ENCODE measurements around the gene JAKMIP1. TPM values are rescaled to one million over a fixed set of nuclear protein-coding genes. Genes with fewer than 3 reads are reported as not detected.

JAKMIP1 gene
- total and polyA plus RNA-seq, 2 of the 13 experiments (the other 11 are each of a cell fraction or from before 2014, with no cell fraction given) = not detected

- Histone ChIP-seq H3K9me3 (ENCODE audit: low read length) (no peaks in the 10 kb centered on the region), H2AFZ (ENCODE audit: low read length) (no peak overlapping the region), H3K36me3 (replicated peaks in 1 of 2; ENCODE audit: control insufficient read depth in 1 of 2, insufficient read depth in 2 of 2, low read length in 2 of 2) (no peaks in the 10 kb centered on the region), H3K27me3 (ENCODE audit: control insufficient read depth in 1 of 2, insufficient read depth in 2 of 2, low read length in 2 of 2) (peaks cover 2 to 4% of the 10 kb centered on the region in 2 experiments; a peak in 2 of 5 replicates), H3K27ac (ENCODE audit: extremely low read length, insufficient read depth, low read length) (no peak overlapping the region), H4K20me1 (ENCODE audit: insufficient read depth, low read length) (no peaks in the 10 kb centered on the region), H3K79me2 (ENCODE audit: insufficient read depth, low read length) (no peaks in the 10 kb centered on the region), H3K4me2 (ENCODE audit: low read depth, low read length) (no peak overlapping the region), H3K4me1 (ENCODE audit: insufficient read depth, low read length) (no peaks in the 10 kb centered on the region), H3K9ac (ENCODE audit: insufficient read depth, low read depth, low read length) (no peak overlapping the region), H3K4me3 (replicated peaks in 1 of 3; ENCODE audit: insufficient read depth in 1 of 3, low read depth in 2 of 3, low read length in 3 of 3) (no peak overlapping the region)
- WGBS (ENCODE audit: low lambda C conversion rate) = 10% methylated on average over 6 of the region's 7 CpGs
- BruUV-seq (replicated peaks) = no TSS peak
- intact Hi-C loops (cut with micrococcal nuclease; ENCODE audit: unreplicated experiment) (loop anchor here (5.0 kb wide), 1 partner anchor 284 kb away; no protein-coding TSS in a partner anchor), in situ Hi-C loops (cut with HindIII; ENCODE audit: extremely low pct_ligation_motif_present, low pct_unique_long_range_greater_than_20kb) (no loop called here)
- ChIA-PET POLR2A (no interaction called here), CTCF (ENCODE audit: low intra/inter-chr PET ratio, low total read pairs) (no interaction called here)
- TF ChIP-seq ZNF720 (CRISPR knock-in tag; IDR thresholded peaks at IDR 0.05) (no peak), PATZ1 (CRISPR knock-in tag; IDR thresholded peaks at IDR 0.05) (no peak), TP53 (CRISPR knock-in tag; conservative IDR thresholded peaks at IDR 0.05) (no peak), TARDBP (CRISPR knock-in tag; IDR thresholded peaks at IDR 0.05) (no peak), ZNF598 (CRISPR knock-in tag; IDR thresholded peaks at IDR 0.05; ENCODE audit: borderline replicate concordance) (no peak)
- no peak for ATAC-seq
- FAIRE-seq = no peak
- no peak for DNase-seq (ENCODE audit: low spot score)
These were observed 19.3 kb downstream of the JAKMIP1 start for GRCh38 chr4:6180841-6181631.

- H3K4me1 ChIP-seq (ENCODE audit: insufficient read depth, low read length) = no peaks in the 10 kb centered on the region
- WGBS (ENCODE audit: low lambda C conversion rate) = 13% methylated on average over 1 of the region's 1 CpG
- in situ Hi-C loops (cut with HindIII; ENCODE audit: extremely low pct_ligation_motif_present, low pct_unique_long_range_greater_than_20kb) = no loop called here
- FAIRE-seq (no peak), ATAC-seq (no peak), DNase-seq (ENCODE audit: low spot score) (no peak)
- H3K27me3 ChIP-seq (ENCODE audit: control insufficient read depth in 1 of 2, insufficient read depth in 2 of 2, low read length in 2 of 2) = peaks cover 2 to 4% of the 10 kb centered on the region in 2 experiments; a peak in 2 of 5 replicates
- no peaks in the 10 kb centered on the region for H3K79me2 ChIP-seq (ENCODE audit: insufficient read depth, low read length)
- no peak overlapping the region for H3K4me3 ChIP-seq (replicated peaks in 1 of 3; ENCODE audit: insufficient read depth in 1 of 3, low read depth in 2 of 3, low read length in 3 of 3)
- ChIA-PET POLR2A (no interaction called here), CTCF (ENCODE audit: low intra/inter-chr PET ratio, low total read pairs) (no interaction called here)
- H2AFZ ChIP-seq (ENCODE audit: low read length) = no peak overlapping the region
- no peak overlapping the region for H3K9ac ChIP-seq (ENCODE audit: insufficient read depth, low read depth, low read length)
- H3K36me3 ChIP-seq (replicated peaks in 1 of 2; ENCODE audit: control insufficient read depth in 1 of 2, insufficient read depth in 2 of 2, low read length in 2 of 2) = no peaks in the 10 kb centered on the region
- H3K9me3 ChIP-seq (ENCODE audit: low read length) = no peaks in the 10 kb centered on the region
- no peaks in the 10 kb centered on the region for H4K20me1 ChIP-seq (ENCODE audit: insufficient read depth, low read length)
- H3K4me2 ChIP-seq (ENCODE audit: low read depth, low read length) = no peak overlapping the region
- no TSS peak for BruUV-seq (replicated peaks)
- no peak overlapping the region for H3K27ac ChIP-seq (ENCODE audit: extremely low read length, insufficient read depth, low read length)
- intact Hi-C loops (cut with micrococcal nuclease; ENCODE audit: unreplicated experiment) = no loop called here
- TF ChIP-seq HMGXB3 (CRISPR knock-in tag; IDR thresholded peaks at IDR 0.05; ENCODE audit: borderline replicate concordance) = no peak
- TF ChIP-seq ZMAT3 (CRISPR knock-in tag; conservative IDR thresholded peaks at IDR 0.05) = no peak
- no peak for TF ChIP-seq NR2F6 (IDR thresholded peaks at IDR 0.05)
- no peak for TF ChIP-seq NR2F6 (CRISPR knock-in tag; IDR thresholded peaks at IDR 0.05)
- TF ChIP-seq ZNF883 (CRISPR knock-in tag; IDR thresholded peaks at IDR 0.05; ENCODE audit: not compliant biosample characterization) = no peak
- no peak for TF ChIP-seq NFE2 (CRISPR knock-in tag; IDR thresholded peaks at IDR 0.05)
- no peak for TF ChIP-seq CHD2 (IDR thresholded peaks at IDR 0.05; ENCODE audit: low read depth, low read length)
- TF ChIP-seq ZNF775 (CRISPR knock-in tag; IDR thresholded peaks at IDR 0.05; ENCODE audit: borderline replicate concordance) = no peak
These were observed 21.0 kb downstream of the JAKMIP1 start for GRCh38 chr4:6179362-6179761.
